Karpas-422 (cell line): Measurements from ENCODE around the gene PACSIN1. TPM values are rescaled to one million over a fixed set of nuclear protein-coding genes. Genes with fewer than 3 reads are reported as not detected.

ENCODE experiments used
- DNase-seq: peaks from one replicate; pipeline ENCODE4 v3.0.0-alpha.2; 2015
- H2AFZ ChIP-seq: fragments of 200-600 bp; sonication (generic); 2 replicates; pipeline ENCODE4 v1.6.1; 2014; ENCODE audit warnings: antibody characterized with exemption, low read length, mixed read lengths
- H3K27ac ChIP-seq: fragments of 200-600 bp; sonication (generic); 2 replicates; pipeline ENCODE4 v1.5.1; 2014; ENCODE audit warnings: mild to moderate bottlenecking, low read length, moderate library complexity
- H3K27me3 ChIP-seq: fragments of 200-600 bp; sonication (generic); 2 replicates; pipeline ENCODE4 v1.6.1; 2014; ENCODE audit warnings: low read length, mixed read lengths
- H3K36me3 ChIP-seq: fragments of 200-600 bp; sonication (generic); 2 replicates; pipeline ENCODE4 v1.6.1; 2014; ENCODE audit warnings: low read length, mixed read lengths; ENCODE audit not compliant: insufficient read depth
- H3K4me1 ChIP-seq: fragments of 200-600 bp; sonication (generic); 2 replicates; pipeline ENCODE4 v1.6.1; 2014; ENCODE audit warnings: mild to moderate bottlenecking, low read length, mixed read lengths
- H3K4me2 ChIP-seq: fragments of 200-600 bp; sonication (generic); 2 replicates; pipeline ENCODE4 v1.6.1; 2014; ENCODE audit warnings: low read length, low read depth, mild to moderate bottlenecking; ENCODE audit not compliant: poor library complexity, severe bottlenecking
- H3K4me3 ChIP-seq: fragments of 200-600 bp; sonication (generic); 2 replicates; pipeline ENCODE4 v1.5.1; 2014; ENCODE audit warnings: mild to moderate bottlenecking, antibody characterized with exemption, low read length, mixed read lengths
- H3K79me2 ChIP-seq: fragments of 200-600 bp; sonication (generic); 2 replicates; pipeline ENCODE4 v1.6.1; 2014; ENCODE audit warnings: mild to moderate bottlenecking, low read length, mixed read lengths
- H3K9ac ChIP-seq: fragments of 200-600 bp; sonication (generic); 2 replicates; pipeline ENCODE4 v1.6.0; 2014; ENCODE audit warnings: low read length
- H3K9me2 ChIP-seq: fragments of 200-600 bp; sonication (generic), shearing (Covaris generic); replicated peaks from 2 replicates; pipeline ENCODE4 v1.6.0; 2014; ENCODE audit warnings: mild to moderate bottlenecking, low read length, moderate library complexity; ENCODE audit not compliant: insufficient read depth
- H3K9me3 ChIP-seq: fragments of 300-700, 200-600 bp; sonication (generic); 2 replicates; pipeline ENCODE4 v1.6.1; 2014; ENCODE audit warnings: low read length, mixed read lengths
- H4K20me1 ChIP-seq: fragments of 200-600 bp; sonication (generic); 2 replicates; pipeline ENCODE4 v1.6.1; 2014; ENCODE audit warnings: mild to moderate bottlenecking, antibody characterized with exemption, low read length, low read depth; ENCODE audit not compliant: insufficient read depth
- total RNA-seq: library from RNA; depleted of rRNA; stranded (reverse); fragments of >200 nt; shearing (Covaris generic); gene quantifications from 2 replicates; pipeline ENCODE4 v1.2.3, GENCODE V29; 2014; ENCODE audit warnings: low replicate concordance

Gene PACSIN1
- total RNA-seq, 1 experiment from 2014 or later = not detected

DNA sequence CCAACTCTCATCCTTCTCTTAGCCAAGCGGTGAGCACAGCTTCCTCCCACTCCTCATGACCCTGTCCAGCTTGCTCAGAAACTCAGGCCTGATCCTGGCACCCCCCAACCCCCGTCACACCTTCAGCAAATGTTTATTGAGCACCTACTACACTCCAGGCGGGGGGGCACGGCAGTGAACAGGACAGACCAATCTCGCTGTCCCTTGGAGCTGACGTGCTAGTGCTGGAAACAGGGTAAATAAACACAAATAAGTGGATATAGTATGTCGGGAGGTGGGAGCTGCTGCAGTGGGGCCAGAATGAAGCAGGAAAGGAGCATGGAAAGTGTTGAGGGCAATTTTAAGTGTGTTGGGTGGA, 97.6 kb downstream of the PACSIN1 start:
- H3K4me2 ChIP-seq = no peak overlapping the region
- no peaks in the 10 kb centered on the region for H3K79me2 ChIP-seq
- H3K27ac ChIP-seq = no peak overlapping the region
- H2AFZ ChIP-seq = no peak overlapping the region
- H3K4me3 ChIP-seq = no peak overlapping the region
- H4K20me1 ChIP-seq = no peaks in the 10 kb centered on the region
- H3K9me3 ChIP-seq = no peaks in the 10 kb centered on the region
- H3K9ac ChIP-seq = no peak overlapping the region
- H3K4me1 ChIP-seq = no peaks in the 10 kb centered on the region
- no peaks in the 10 kb centered on the region for H3K9me2 ChIP-seq
- no peaks in the 10 kb centered on the region for H3K36me3 ChIP-seq
- no peaks in the 10 kb centered on the region for H3K27me3 ChIP-seq
- no peak for DNase-seq

DNA sequence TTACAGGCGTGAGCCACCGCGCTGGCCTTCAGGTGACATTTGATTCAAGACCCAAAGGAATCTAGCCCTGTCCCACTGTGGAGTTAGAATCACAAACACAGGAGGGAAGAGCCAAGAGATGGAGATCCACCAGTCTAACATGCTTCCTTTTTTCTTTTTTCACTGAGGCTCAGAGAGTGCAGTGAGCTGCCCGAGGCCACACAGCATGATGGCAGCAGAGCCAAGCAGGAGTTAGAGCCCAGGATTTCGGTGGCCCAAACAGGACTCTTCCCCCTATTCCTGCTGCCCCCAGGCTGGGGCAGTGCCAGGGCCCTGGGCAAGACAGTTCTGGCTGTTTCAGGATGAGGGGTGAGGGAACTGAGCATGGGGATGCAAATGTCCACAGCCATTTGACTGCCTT, 98.3 kb downstream of the PACSIN1 start:
- no peak for DNase-seq
- H4K20me1 ChIP-seq = no peaks in the 10 kb centered on the region
- H3K4me2 ChIP-seq = no peak overlapping the region
- H3K9me2 ChIP-seq = no peaks in the 10 kb centered on the region
- H3K27me3 ChIP-seq = no peaks in the 10 kb centered on the region
- no peaks in the 10 kb centered on the region for H3K36me3 ChIP-seq
- H3K79me2 ChIP-seq = no peaks in the 10 kb centered on the region
- no peaks in the 10 kb centered on the region for H3K9me3 ChIP-seq
- no peak overlapping the region for H3K4me3 ChIP-seq
- no peak overlapping the region for H3K27ac ChIP-seq
- no peak overlapping the region for H3K9ac ChIP-seq
- no peak overlapping the region for H2AFZ ChIP-seq
- no peaks in the 10 kb centered on the region for H3K4me1 ChIP-seq

DNA sequence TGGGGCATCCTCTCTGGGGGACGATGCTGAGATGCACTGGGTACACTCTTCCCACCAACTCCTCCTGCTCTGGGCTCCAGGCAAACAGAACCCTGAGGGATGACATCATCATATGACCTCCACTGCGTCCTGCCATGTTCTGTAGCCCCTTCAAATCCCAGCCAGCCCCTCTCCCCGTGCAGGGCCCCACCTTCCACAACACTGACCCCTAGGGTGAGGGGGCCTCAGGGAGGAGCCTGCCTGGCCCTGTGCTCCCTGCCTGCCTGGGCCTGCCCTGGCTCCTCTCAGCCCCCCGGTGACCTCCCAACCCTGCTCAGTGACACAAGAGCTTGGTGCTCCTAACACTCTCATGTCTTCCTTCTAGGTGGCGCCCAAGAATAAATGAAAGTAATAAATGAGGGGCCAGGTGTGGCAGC, 99.9 kb downstream of the PACSIN1 start:
- H3K9me3 ChIP-seq = no peaks in the 10 kb centered on the region
- no peak for DNase-seq

DNA sequence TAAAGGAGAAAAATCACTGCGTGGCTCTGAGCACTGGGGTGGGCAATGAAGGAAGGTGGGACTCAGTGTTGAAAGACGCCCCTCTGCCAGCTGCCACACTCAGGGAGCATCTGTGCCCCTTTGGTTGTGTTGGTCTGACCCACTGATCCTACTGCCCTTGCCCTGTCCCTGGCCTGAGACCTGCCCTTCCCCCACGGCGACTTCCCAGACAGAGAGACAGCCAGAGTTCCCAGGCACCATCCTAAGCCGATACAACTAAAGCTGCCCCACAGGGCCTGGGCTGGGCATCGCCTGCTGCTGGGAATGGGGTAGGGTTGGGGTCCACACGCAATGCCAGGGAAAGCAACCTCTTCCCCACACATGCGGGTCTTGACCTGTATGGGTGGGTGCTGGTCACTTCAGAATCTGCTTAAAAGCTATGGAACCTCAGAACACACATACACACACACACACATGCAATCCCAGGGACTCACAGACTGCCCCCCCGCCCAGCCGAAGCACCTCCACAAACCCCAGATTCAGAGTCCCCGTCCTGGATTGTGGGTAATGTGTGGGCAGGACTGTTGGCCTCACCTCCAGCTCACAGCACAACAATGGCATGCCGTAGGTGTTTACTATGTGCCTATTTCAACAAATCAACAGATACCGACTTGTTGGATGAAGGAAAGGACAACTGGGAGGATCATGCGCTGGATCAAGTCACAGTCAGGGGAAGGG, 101.1 kb downstream of the PACSIN1 start:
- H3K27me3 ChIP-seq = no peaks in the 10 kb centered on the region

More for the DNA sequence above, 99.9 kb downstream of the PACSIN1 start:
- no peak overlapping the region for H2AFZ ChIP-seq
- H3K36me3 ChIP-seq = no peaks in the 10 kb centered on the region
- no peaks in the 10 kb centered on the region for H3K4me1 ChIP-seq
- H3K27ac ChIP-seq = no peak overlapping the region
- H3K79me2 ChIP-seq = no peaks in the 10 kb centered on the region
- H3K27me3 ChIP-seq = no peaks in the 10 kb centered on the region
- H4K20me1 ChIP-seq = no peaks in the 10 kb centered on the region
- no peak overlapping the region for H3K4me2 ChIP-seq
- no peak overlapping the region for H3K4me3 ChIP-seq
- no peak overlapping the region for H3K9ac ChIP-seq
- no peaks in the 10 kb centered on the region for H3K9me2 ChIP-seq

DNA sequence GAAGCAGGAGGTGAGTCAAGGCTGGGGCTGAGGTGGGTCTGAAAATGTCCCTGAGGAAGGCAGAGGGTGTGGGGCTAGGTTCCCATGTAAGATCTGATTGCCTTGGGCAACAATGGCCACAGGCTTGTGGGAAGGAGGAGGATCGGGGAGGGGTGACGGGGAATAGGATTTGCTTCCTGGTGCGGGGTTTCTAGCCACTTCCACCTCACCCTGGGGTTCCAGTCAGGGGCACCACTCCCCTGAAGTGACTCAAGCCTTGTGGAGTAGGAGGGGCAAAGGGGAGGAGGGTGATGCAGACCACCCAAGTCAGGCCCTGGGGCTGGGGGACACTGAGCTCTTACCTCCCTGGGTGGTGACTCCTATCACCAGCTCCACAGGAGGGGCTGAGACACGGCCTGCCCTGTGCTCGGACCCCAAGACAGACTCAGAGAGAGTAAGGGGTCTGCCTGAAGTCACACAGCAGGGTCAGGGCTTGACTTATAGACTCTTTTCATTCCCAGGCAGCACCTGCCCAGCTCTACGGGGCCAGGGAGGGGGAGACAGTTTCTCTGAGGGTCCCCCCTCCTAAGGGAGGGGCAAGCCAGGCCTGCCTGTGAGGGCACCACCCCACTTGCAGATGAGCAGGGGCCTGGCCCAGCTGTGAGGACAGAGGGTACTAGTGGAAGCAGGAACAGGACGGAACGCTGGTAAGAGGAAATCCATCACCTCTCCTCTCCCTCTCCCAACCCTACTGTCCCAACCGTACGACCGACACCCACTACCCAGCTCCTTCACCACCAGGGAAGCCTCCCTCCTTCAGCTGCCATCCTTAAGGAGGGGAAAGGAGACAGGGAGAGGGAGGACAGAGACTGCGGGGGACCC, 102.7 kb downstream of the PACSIN1 start:
- H3K9ac ChIP-seq = no peak overlapping the region
- H4K20me1 ChIP-seq = no peaks in the 10 kb centered on the region

More for the DNA sequence above, 101.1 kb downstream of the PACSIN1 start:
- DNase-seq = no peak
- no peaks in the 10 kb centered on the region for H3K79me2 ChIP-seq
- H4K20me1 ChIP-seq = no peaks in the 10 kb centered on the region
- no peaks in the 10 kb centered on the region for H3K4me1 ChIP-seq
- H3K9ac ChIP-seq = no peak overlapping the region
- H3K4me2 ChIP-seq = no peak overlapping the region
- H2AFZ ChIP-seq = no peak overlapping the region
- no peak overlapping the region for H3K4me3 ChIP-seq
- H3K36me3 ChIP-seq = no peaks in the 10 kb centered on the region
- H3K9me2 ChIP-seq = no peaks in the 10 kb centered on the region
- H3K27ac ChIP-seq = no peak overlapping the region
- H3K9me3 ChIP-seq = no peaks in the 10 kb centered on the region

DNA sequence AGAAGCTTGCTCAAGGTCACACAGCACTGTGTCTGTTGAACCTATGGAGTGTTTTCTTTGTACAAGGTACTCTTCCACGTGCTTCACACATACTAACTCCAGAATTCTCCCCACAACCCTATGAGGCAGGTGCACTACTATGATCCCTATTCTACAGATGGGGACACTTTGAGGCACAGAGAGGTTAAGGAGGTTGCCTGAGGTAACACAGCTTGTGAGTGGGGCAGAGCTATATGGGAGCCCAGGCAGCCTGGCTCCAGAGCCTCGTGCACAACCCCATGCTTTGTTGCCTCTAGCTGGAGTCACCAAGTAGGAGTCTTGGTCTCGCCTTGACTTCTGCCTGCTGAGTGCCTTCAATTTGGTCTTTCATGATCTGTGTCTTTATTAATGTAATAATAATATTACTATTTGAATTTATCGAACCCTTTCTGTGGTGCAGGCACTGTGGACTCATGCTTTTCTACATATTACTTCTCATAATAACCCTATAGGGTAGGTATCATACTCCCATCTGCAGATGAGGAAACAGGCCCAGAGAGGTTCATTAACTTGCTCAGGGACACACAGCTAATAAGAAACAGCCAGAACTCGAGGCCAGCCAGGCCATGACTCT, 103.6 kb downstream of the PACSIN1 start:
- Histone ChIP-seq H3K4me3 (no peak overlapping the region), H3K9me3 (no peaks in the 10 kb centered on the region), H2AFZ (no peak overlapping the region), H3K79me2 (no peaks in the 10 kb centered on the region), H3K4me1 (no peaks in the 10 kb centered on the region), H4K20me1 (no peaks in the 10 kb centered on the region; the same call in 1 of the 2 replicates), H3K9ac (no peak overlapping the region), H3K9me2 (no peaks in the 10 kb centered on the region), H3K27ac (no peak overlapping the region), H3K4me2 (no peak overlapping the region), H3K27me3 (no peaks in the 10 kb centered on the region), H3K36me3 (no peaks in the 10 kb centered on the region)
- DNase-seq = no peak

More for the DNA sequence above, 102.7 kb downstream of the PACSIN1 start:
- H3K4me3 ChIP-seq = no peak overlapping the region
- no peaks in the 10 kb centered on the region for H3K36me3 ChIP-seq
- no peak overlapping the region for H3K4me2 ChIP-seq
- no peaks in the 10 kb centered on the region for H3K79me2 ChIP-seq
- H3K9me2 ChIP-seq = no peaks in the 10 kb centered on the region
- no peaks in the 10 kb centered on the region for H3K4me1 ChIP-seq
- no peaks in the 10 kb centered on the region for H3K9me3 ChIP-seq
- no peak overlapping the region for H2AFZ ChIP-seq
- no peak overlapping the region for H3K27ac ChIP-seq
- H3K27me3 ChIP-seq = no peaks in the 10 kb centered on the region
- DNase-seq = no peak

DNA sequence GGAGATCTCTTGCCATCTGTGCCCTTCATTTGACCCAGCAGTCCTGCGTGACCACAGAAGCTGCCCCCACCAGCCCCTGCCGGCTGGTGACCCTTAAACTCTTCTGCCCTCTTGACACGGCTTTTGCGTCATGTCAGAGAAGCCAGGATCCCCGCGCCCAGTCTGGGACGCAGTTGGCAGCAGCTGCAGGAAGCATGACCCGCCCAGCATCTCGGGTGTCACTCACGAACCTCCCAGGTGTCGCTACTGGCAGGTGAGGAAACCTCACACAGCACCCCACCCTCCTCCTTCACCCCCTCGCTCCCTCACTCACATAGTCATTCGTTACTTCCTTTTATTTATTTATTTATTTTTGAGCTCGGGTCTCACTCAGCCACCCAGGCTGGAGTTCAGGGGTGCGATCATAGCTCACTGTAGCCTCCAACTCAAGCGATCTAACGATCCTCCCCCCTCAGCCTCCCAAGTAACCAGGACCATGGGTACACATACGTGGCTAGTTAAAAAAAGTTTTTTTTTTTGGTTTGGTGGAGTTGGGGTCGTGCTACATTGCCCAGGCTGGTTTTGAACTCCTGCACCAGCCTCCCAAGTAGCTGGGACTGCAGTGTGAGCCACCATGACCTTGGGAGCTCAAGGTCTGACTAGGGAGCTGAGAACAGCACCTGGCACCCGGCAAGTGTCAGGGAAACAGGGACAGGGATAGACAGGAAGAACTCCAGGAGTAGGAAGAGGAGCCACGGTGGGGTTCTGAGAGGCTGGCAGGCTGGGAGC, 104.4 kb downstream of the PACSIN1 start:
- no peaks in the 10 kb centered on the region for H3K79me2 ChIP-seq
- no peaks in the 10 kb centered on the region for H3K27me3 ChIP-seq
- H4K20me1 ChIP-seq = no peaks in the 10 kb centered on the region; the same call in 1 of the 2 replicates
- H3K9me2 ChIP-seq = no peaks in the 10 kb centered on the region
- no peak for DNase-seq
- H3K36me3 ChIP-seq = no peaks in the 10 kb centered on the region
- H3K27ac ChIP-seq = no peak overlapping the region
- H2AFZ ChIP-seq = no peak overlapping the region
- H3K9ac ChIP-seq = no peak overlapping the region
- no peaks in the 10 kb centered on the region for H3K4me1 ChIP-seq
- H3K4me3 ChIP-seq = no peak overlapping the region
- H3K4me2 ChIP-seq = no peak overlapping the region
- H3K9me3 ChIP-seq = no peaks in the 10 kb centered on the region
